GM19324 (cell line): ENCODE results near the gene MLH1.

Source experiments
- ATAC-seq: cut with Tn5 transposase; IDR thresholded peaks from one replicate; pipeline ENCODE4 v1.9.1; 2021; ENCODE audit warnings: mild to moderate bottlenecking, moderate library complexity; ENCODE audit not compliant: unreplicated experiment, low FRiP score

The MLH1 gene

GRCh38 chr3:36972163-36972562 lies 21.2 kb upstream of the MLH1 start:
- no peak for ATAC-seq

- ATAC-seq = no peak
These were observed 20.2 kb upstream of the MLH1 start for GRCh38 chr3:36973139-36973538.

GRCh38 chr3:36981006-36981405 lies 12.3 kb upstream of the MLH1 start:
- no peak for ATAC-seq

GRCh38 chr3:36988356-36988755 lies 5.0 kb upstream of the MLH1 start:
- ATAC-seq = no peak

GRCh38 chr3:36989005-36989404 lies 4.3 kb upstream of the MLH1 start:
- ATAC-seq = no peak

- no peak for ATAC-seq
These were observed 3.8 kb upstream of the MLH1 start for GRCh38 chr3:36989568-36989967.

GRCh38 chr3:36991147-36991546 lies 2.2 kb upstream of the MLH1 start:
- no peak for ATAC-seq

- no peak for ATAC-seq
These were observed 1.2 kb upstream of the MLH1 start for GRCh38 chr3:36991923-36992805.

- ATAC-seq = peak; percentile 91
These were observed 452 bp upstream of the MLH1 start, which contains the start of gene EPM2AIP1 for GRCh38 chr3:36992806-36993325. EPM2AIP1 (minus strand) TSS chr3:36993131; CDS start chr3:36993077, 54 bp downstream.

GRCh38 chr3:37014620-37015019 lies 21.3 kb downstream of the MLH1 start:
- no peak for ATAC-seq

- no peak for ATAC-seq
These were observed 22.3 kb downstream of the MLH1 start for GRCh38 chr3:37015642-37016041.

- ATAC-seq = no peak
These were observed 23.6 kb downstream of the MLH1 start for GRCh38 chr3:37016903-37017302.

- no peak for ATAC-seq
These were observed 24.4 kb downstream of the MLH1 start for GRCh38 chr3:37017683-37018082.

- no peak for ATAC-seq
These were observed 30.8 kb downstream of the MLH1 start for GRCh38 chr3:37024092-37024491.

GRCh38 chr3:37024820-37025405 lies 31.6 kb downstream of the MLH1 start:
- no peak for ATAC-seq

- no peak for ATAC-seq
These were observed 32.4 kb downstream of the MLH1 start for GRCh38 chr3:37025561-37026335.

GRCh38 chr3:37026851-37027250 lies 33.5 kb downstream of the MLH1 start:
- no peak for ATAC-seq

- no peak for ATAC-seq
These were observed 35.0 kb downstream of the MLH1 start for GRCh38 chr3:37028329-37028728.

GRCh38 chr3:37029111-37029510 lies 35.8 kb downstream of the MLH1 start:
- no peak for ATAC-seq

GRCh38 chr3:37029516-37030163 lies 36.3 kb downstream of the MLH1 start:
- no peak for ATAC-seq
